Right ventricle myocardium inferior (tissue), 1 donor: ENCODE results near the gene CD109. TPM values are rescaled to one million over a fixed set of nuclear protein-coding genes. Genes with fewer than 3 reads are reported as not detected.

Source experiments
- ATAC-seq: fragments of 200-7000 bp; cut with Tn5 transposase; one replicate; pipeline ENCODE4 v1.9.1; 2020; ENCODE audit warnings: mild to moderate bottlenecking, moderate library complexity
- DNase-seq: peaks from one replicate; pipeline ENCODE4 v3.0.0; 2021; ENCODE audit errors: missing footprints
- intact Hi-C: fragments of 100-400 bp; cut with DNase I; formaldehyde crosslinking; loops from one replicate; pipeline ENCODE4 v1.11.0; 2022
- total RNA-seq: library from RNA; stranded (reverse); fragmentation: NEBNext Ultra II Directional; extraction: Animal tissue kit (Norgen Biotek cat#: 25700); gene quantifications from one replicate; pipeline ENCODE4 v1.2.1, GENCODE V29; 2021
- donor health status: DM: no; HTN: yes; CAD: no; lungs with severe emphysema.

The CD109 gene
- total RNA-seq, 1 donor from 2014 or later = 7.3 TPM

DNA sequence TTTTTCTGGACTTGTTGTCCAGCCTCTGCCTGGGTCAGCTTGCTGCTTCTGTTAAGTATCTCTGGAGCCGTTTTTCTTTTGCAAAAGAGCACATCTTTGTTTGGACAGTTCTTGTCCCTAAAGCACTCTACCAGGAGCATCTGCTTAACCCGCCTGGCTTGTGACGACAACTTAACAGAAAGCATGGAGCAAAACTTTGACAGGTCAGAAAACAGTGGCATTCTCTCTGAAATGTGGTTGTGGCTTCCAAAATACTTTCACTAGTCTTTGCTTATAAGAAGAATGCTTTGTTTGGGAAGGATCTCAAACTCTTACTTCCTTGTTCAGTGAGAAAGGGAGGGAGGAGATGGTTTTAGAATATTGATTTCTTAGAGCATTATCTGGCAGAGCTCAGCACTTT lies 47.6 kb downstream of the CD109 start:
- no peak for DNase-seq
- intact Hi-C loops = loop anchor here (10.0 kb wide), 1 partner anchor 831 kb away; no protein-coding TSS in a partner anchor
- no peak for ATAC-seq

DNA sequence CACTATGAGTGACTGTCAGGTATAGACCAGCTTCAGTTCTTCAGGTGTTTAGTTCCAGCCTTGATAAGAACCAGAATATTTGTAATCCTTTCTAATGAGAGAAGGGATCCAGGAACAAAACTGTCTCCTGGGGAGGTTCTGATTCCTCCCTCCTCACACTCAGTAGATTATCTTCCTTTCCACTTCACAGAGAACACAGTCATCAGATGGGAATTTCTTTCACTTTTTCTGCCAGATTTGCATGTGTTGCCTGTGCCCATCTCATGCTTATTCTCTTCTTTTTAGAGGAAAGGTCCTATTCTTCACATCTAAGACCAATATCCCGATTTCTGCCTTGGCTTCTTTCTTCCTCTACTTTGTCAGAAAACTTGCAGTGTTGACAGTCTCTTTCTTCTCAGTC lies 50.8 kb downstream of the CD109 start:
- DNase-seq = no peak
- ATAC-seq = no peak
- intact Hi-C loops = loop anchor here (10.0 kb wide), 1 partner anchor 828 kb away; no protein-coding TSS in a partner anchor

DNA sequence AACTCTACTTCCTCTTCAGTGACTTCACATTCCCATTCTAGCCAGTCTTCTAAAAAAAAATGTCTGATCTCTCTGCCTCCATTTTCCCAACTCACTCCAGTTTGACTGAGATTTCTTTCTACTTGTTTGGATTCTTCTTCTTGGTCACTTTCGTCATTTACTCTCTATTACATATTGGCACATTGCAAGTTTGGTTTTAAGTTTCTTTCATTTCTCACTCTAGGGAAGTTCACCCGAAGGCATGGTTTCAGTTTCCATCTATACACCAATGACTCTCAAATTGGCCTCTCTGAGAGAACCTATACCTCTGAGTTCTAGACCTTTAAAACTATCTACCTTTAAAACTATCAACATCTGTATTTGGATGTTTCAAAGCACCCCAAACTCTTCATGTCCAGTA lies 51.3 kb downstream of the CD109 start:
- DNase-seq (no peak), ATAC-seq (no peak)
- intact Hi-C loops = loop anchor here (10.0 kb wide), 1 partner anchor 828 kb away; no protein-coding TSS in a partner anchor

DNA sequence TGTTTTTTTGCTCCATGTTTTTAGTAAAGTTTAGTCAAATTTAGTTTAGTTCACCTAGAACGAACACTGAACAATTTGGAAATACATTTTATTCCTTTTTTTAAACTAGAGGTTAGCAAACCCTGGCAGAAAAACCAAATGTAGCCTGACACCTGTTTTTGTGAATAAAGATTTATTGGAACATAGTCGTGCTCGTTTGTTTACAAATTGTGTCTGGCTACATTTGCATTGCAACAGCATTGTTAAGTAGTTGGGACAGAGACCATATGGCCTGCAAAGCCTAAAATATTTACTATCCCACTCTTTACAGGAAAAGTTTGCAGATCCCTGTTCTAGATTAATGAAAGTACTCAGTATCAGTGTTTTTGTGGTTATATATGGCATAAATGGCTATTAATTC lies 56.9 kb downstream of the CD109 start:
- no peak for ATAC-seq
- DNase-seq = no peak
- intact Hi-C loops = no loop called here

DNA sequence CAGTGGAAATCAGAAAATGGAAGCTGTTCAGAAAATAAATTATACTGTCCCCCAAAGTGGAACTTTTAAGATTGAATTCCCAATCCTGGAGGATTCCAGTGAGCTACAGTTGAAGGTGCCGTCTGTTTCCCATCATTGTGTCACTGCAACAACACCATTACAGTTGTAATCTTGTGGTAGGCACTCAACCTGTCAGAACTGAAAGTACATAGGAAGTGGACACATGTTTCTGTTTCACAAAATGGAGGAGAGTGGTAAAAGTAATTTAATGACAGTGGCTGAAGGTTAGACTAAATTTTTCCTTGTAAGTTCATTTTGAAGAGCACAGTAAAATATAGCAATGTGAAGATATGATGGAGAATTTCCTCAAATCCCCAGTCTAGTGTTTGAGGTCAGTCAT lies 70.0 kb downstream of the CD109 start:
- DNase-seq (no peak), ATAC-seq (no peak)
- intact Hi-C loops = no loop called here

DNA sequence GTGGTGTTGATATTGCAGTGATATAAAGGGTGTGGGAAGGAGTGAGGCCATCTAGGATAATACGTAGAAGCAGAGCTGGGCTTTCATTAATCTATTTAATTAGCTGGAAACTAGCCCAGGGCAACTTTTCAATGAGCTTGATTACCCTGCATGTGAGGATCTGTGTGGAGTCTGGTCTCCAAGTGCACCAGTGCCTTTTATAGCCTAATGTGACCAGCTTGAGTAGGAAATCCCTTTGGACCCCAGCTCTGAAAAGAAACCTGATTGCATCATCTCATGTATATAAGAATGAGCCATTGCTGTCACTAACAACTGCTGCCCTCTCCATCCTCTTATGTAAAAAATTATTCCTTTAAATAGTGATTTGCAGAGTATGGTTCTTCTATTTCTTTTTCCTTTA lies 72.6 kb downstream of the CD109 start:
- intact Hi-C loops = no loop called here
- ATAC-seq = no peak
- no peak for DNase-seq

DNA sequence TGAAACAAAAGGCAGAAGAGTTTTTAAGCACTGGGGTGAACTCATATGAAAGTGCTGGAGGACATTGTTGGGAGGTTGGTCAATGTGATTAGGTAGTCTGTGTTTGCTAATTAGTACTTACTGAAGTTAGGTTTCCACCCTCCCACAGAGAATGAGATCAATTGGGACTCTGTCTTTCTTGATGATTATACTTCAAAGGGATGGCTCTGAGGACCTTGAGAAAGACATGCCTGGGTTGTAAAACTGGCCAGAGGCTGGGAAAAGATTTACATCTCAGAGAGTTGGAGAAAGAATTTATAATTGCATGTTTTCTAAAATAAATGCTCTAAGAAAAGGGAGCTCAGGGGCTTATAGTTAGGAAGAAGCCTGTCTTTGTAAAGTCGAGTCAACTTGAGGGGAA lies 74.0 kb downstream of the CD109 start:
- no peak for DNase-seq
- intact Hi-C loops = no loop called here
- no peak for ATAC-seq

DNA sequence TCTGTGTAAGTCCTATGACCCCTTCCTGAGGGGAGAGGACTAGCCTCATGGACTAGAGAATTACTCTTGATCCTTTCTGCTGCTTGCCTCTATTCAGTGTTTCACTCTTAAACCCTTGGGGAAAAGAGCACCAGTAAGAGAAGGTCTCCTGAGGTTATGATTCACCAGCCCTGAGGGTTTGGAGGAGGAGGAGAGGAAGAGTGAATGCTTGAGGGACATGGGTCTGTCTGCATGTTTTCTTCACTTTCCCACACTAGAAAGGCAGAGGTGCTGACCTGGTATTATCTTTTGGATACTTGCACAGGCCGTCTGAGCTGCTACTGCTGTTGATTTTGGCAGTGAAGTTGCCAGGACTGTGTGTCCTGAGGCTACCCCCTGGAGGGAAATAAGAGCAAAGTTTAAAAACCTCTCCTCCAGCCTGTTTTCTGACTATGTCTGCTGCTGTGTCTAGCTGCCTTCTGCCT lies 78.3 kb downstream of the CD109 start:
- ATAC-seq = peak; percentile 99
- DNase-seq = peak; percentile 46

DNA sequence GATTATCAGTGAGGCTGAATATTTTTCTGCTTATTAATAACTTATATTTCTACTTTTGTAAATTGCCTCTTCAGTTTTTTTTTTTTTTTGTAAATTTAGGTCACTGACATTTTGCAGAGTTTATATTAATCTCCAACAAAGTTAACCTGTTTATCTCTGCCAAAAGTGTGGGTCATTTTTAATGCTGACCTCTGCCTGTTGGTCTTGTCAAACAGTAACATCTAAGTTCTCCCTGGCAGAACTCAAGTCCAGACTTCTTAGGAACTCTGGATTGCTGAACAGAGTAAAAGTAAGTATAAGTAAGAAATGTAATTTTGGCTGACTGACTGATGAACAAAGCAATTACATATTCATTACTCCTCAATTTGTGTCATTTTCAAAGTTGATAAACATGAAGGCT lies 83.9 kb downstream of the CD109 start:
- no peak for DNase-seq
- intact Hi-C loops = no loop called here
- no peak for ATAC-seq

More for the DNA sequence above, 78.3 kb downstream of the CD109 start:
- intact Hi-C loops = no loop called here

DNA sequence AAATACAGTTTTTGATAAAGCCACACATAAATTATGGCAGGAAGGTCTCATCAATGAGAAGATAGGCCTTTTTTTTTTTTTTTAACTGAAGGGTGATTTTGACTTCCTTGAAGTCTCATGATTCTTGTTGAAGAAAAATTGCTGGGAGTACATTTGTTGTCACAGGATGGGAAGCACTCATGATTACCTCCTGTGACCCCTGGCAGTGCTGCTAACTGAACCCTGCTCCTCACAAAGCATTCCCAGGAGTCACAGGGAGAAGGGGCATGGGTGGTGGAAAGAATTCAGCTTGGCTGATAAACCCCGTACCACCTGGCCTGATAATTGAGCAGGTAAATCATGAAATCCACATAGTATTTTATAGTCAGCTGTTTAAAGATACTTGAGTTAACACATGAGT lies 86.9 kb downstream of the CD109 start:
- ATAC-seq (no peak), DNase-seq (no peak)
- intact Hi-C loops = no loop called here

DNA sequence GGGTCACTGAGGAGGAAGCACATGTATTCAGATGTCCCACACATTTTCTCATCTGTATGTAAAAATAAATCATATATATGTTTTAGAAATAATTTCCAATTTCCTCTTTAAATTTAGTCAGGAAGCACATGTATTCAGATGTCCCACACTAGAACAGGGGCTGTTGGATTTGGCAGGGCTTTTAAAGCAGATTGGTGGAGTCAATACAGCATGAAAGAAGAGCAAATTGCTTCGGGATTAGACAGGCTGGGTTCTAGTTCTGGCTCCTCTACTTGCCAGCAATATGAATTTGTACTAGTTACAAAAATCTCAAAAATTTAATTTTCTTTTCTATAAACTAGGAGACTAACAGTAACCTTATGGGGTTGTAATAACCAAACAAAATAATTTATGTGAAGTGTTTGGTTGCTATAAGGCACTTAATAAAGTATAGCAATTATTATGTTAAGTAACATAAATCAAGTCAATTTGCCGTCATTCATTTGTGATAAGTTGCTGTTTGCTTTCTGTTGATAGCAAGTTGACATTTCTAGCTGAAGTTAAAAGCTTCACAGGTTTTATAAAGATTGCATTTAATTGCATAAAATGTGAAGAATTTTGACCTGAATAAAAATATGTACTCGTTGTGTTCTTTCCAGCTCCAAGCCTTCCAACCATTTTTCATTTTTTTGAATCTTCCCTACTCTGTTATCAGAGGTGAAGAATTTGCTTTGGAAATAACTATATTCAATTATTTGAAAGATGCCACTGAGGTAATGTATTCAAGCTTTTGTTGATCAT lies 88.9 kb downstream of the CD109 start:
- intact Hi-C loops = no loop called here
- DNase-seq (no peak), ATAC-seq (no peak)

DNA sequence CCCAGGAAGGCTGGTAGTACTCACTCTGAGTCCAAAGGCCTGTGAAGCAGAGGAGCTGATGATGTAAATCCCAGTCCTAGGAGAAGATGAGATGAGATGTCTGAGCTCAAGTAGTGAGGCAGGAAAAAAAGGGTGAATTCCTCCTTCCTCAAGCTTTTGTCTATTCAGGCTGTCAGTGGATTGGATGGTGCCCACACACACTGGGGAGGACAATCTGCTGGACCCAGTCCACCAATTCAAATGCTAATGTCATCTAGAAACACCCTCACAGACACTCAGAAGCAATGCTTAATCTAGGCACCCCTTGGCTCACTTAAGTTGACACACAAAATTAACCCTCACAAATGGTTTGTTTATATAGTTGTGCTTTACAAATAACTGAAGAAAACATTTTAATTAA lies 94.6 kb downstream of the CD109 start:
- no peak for DNase-seq
- intact Hi-C loops = no loop called here

DNA sequence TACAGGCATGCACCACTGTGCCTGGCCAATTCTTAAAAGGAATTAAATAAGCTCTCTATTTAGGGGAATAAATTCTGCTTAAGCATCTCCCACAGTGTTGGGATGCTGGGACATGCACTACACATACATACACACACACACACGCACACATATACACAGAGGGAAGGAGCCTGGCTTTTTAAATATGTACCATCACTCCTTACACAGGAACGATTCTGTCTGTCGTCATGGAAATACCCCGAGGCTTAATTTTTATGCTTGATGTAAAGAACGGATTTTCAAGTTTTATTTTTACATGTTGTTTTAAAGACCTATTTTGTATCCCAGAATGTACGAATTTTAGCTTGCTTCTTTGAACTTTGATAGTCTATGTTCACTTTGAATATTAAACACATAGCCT lies 95.3 kb downstream of the CD109 start:
- intact Hi-C loops = no loop called here
- DNase-seq (no peak), ATAC-seq (no peak)

More for the DNA sequence above, 94.6 kb downstream of the CD109 start:
- no peak for ATAC-seq

DNA sequence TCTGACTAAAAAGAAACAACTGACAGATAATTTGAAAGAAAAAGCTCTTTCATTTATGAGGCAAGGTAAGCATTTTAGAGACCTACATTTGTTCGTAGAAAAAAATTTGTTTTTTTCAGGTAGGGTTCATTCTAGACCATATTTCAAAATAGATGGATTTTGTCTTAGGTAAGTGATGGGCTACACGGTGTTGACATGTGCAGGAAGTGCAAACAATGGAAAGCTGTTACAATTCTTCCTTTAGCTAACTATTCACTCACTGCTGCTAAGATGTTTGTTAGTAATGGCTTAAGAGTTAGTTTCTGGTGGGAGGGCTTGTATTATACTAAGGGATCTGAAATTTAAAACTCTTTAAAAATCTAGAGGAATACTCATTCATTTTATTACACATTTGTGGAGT lies 96.7 kb downstream of the CD109 start:
- ATAC-seq = no peak
- intact Hi-C loops = no loop called here
- DNase-seq = no peak

DNA sequence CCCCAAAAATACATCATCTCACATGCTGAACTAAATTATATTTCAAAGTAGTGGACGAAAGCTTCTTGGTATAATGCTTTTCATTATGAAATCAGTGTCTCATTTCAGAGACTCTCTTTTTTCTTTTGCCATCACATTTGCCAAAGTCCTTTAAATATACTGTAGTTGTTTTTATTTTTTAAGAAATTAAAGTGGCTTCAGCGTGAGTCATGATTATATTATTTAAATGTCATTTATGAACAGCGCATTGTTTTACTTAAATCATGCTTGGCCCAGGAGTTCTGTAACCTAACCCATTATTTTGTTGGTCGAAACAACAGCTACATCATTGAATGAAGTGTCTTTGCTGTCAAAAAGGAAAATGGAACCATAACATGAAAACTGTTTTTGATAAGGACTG lies 100.9 kb downstream of the CD109 start:
- intact Hi-C loops = no loop called here
- ATAC-seq (no peak), DNase-seq (no peak)

DNA sequence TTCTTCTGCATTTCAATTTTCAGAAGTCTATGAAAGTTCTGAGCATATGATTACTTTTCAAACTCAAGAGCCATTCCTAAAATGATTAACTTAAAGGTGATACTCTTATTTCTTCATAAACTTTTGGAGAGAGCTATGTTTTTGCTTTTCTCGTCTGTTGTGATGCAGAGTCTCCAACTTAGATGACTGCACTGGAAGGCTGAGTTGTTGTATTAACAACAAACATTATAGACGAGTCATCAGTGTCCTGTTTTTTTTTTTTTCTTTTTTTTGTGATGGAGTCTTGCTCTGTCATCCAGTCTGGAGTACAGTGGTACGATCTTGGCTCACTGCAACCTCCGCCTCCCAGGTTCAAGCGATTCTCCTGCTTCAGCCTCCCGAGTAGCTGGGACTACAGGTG lies 101.9 kb downstream of the CD109 start:
- intact Hi-C loops = no loop called here
- ATAC-seq (no peak), DNase-seq (no peak)

DNA sequence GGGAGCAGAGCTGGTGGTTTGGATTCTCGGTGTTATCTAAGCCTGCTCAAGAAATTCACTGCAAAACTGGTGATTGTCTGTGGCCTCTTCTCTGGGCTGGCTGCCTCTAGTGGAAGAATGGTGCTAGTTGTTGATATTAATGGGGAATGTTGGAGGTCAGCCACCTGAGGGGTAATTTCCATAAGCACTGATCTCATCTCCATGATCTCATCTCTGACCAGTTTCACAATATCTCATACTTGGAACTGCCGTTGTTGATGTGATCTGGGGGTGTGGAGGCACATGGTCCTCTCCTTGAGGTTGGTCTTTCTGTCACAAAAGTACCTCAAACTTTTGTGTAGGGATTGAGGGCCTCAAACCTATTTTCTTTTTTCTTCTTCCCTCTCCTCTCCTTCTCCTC lies 102.6 kb downstream of the CD109 start:
- DNase-seq = peak; percentile 45

DNA sequence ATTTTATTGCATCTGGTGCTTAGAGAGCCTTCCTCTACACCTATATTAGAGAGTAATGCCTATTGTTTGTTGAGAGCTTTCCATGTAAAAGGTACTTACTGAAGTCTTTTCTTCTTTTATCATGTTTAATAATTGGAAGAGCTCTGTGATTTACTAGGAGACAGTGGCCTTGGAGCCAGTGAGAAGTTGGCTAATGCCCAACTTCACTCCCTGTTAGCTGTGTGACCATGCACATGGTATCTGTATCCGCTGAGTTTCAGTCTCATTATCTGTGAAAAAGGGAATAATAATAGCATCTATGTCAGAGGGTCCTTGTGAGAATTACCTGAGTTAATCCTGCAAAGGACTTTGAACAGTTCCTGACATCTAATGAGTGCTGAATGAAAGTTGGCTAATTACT lies 105.0 kb downstream of the CD109 start:
- DNase-seq (no peak), ATAC-seq (no peak)
- intact Hi-C loops = no loop called here

More for the DNA sequence above, 102.6 kb downstream of the CD109 start:
- peak; percentile 89 for ATAC-seq
- intact Hi-C loops = no loop called here

DNA sequence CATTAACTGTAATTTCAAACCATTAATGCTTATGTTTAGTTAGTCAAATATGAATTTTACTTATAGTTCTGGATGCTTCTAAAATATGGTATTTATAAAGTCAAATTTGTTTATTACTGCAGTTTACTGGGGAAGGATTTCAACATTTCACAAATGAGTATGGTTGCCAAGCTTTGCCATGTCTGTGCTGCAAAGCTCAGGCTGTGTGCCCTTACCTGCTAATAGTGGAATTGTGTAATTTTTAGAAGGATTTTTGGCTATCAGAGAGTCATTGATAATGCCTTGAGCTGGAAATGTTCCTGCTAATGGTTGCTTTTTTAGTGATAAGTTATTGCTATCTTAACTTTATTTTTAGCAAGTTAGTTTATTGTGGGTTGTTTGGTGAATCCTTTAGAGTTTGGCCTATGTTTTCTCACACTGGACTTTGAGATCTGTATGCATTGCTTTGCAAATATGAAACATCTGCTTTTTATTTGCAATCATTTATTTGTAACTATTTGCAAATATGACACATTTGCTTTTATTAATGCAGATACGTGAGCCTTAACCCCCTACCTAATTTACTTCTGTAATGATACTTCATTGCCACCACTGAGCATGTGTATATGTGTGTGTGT lies 105.8 kb downstream of the CD109 start:
- ATAC-seq (no peak), DNase-seq (no peak)
- intact Hi-C loops = no loop called here

DNA sequence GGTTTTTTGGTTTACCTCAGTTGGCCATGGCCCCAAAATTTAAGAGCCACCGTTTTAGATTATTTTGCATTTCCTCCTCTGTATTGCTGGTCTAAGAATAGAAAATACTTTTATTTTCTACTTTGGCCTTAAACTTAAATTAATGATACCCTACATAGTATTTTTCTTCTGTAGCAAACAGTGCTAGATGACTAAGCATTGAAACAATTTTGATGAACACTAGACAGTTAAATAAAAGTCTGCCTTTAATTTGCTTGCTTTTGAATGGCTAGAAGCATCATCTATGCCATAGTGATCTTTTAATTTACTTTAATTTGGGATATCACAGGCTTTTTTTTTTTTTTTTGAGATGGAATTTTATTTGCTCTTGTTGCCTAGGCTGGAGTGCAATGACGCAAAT lies 106.4 kb downstream of the CD109 start:
- intact Hi-C loops = no loop called here
- ATAC-seq = no peak
- no peak for DNase-seq
